Muscle layer of duodenum (tissue), 2 donors: Measurements from ENCODE around the gene BRD4.

Experiments
- H3K27ac ChIP-seq: one replicate; pipeline ENCODE4 v1.7.0; 2013; ENCODE audit warnings: mild to moderate bottlenecking, low read length
- H3K27me3 ChIP-seq: one replicate; pipeline ENCODE4 v1.7.0; 2013; ENCODE audit warnings: low read depth, mild to moderate bottlenecking, control low read depth, low read length
- H3K36me3 ChIP-seq, 2 donors: one replicate each; pipeline ENCODE4 v1.7.0; 2013; ENCODE audit warnings: low read length in 2 of 2, control low read depth in 1 of 2, mild to moderate bottlenecking in 1 of 2; ENCODE audit not compliant: insufficient read depth in 2 of 2, control insufficient read depth in 1 of 2
- H3K4me1 ChIP-seq, 2 donors: one replicate each; pipeline ENCODE4 v1.7.0; 2013; ENCODE audit warnings: low read length in 2 of 2, mild to moderate bottlenecking in 2 of 2, control low read depth in 1 of 2, moderate library complexity in 1 of 2; ENCODE audit not compliant: insufficient read depth in 2 of 2, control insufficient read depth in 1 of 2
- H3K4me3 ChIP-seq, 2 donors: one replicate each; pipeline ENCODE4 v1.7.0; 2013; ENCODE audit warnings: low read length in 2 of 2, low read depth in 1 of 2, mild to moderate bottlenecking in 1 of 2
- H3K9me3 ChIP-seq, 2 donors: one replicate each; pipeline ENCODE4 v1.7.0; 2013; ENCODE audit warnings: low read length in 2 of 2, control low read depth in 1 of 2, mild to moderate bottlenecking in 1 of 2; ENCODE audit not compliant: control insufficient read depth in 1 of 2
- donor health status: healthy.

Gene BRD4

GRCh38 chr19:15294561-15294990 lies 37.8 kb downstream of the BRD4 start:
- Histone ChIP-seq H3K9me3 (no peaks in the 10 kb centered on the region), H3K36me3 (no peaks in the 10 kb centered on the region), H3K27ac (peak overlapping the region; percentile 42), H3K4me3 (no peak overlapping the region), H3K4me1 (peaks cover 42 to 95% of the 10 kb centered on the region in 2 donors), H3K27me3 (no peaks in the 10 kb centered on the region)

- H3K9me3 ChIP-seq = no peaks in the 10 kb centered on the region
- no peaks in the 10 kb centered on the region for H3K27me3 ChIP-seq
- no peak overlapping the region for H3K4me3 ChIP-seq
- H3K4me1 ChIP-seq = peaks cover 43 to 94% of the 10 kb centered on the region in 2 donors
- H3K36me3 ChIP-seq = no peaks in the 10 kb centered on the region
- H3K27ac ChIP-seq = peak overlapping the region; percentile 42
Measured at GRCh38 chr19:15293781-15294491, 38.4 kb downstream of the BRD4 start.

GRCh38 chr19:15292847-15293582 lies 39.3 kb downstream of the BRD4 start:
- Histone ChIP-seq H3K4me1 (peaks cover 49 to 95% of the 10 kb centered on the region in 2 donors), H3K27ac (peak overlapping the region; percentile 67), H3K4me3 (no peak overlapping the region), H3K36me3 (no peaks in the 10 kb centered on the region), H3K9me3 (no peaks in the 10 kb centered on the region), H3K27me3 (no peaks in the 10 kb centered on the region)

- Histone ChIP-seq H3K4me1 (peaks cover 40 to 94% of the 10 kb centered on the region in 2 donors), H3K9me3 (no peaks in the 10 kb centered on the region), H3K36me3 (no peaks in the 10 kb centered on the region), H3K4me3 (no peak overlapping the region), H3K27me3 (no peaks in the 10 kb centered on the region), H3K27ac (no peak overlapping the region)
Measured at GRCh38 chr19:15292140-15292539, 40.2 kb downstream of the BRD4 start.

- Histone ChIP-seq H3K27ac (no peak overlapping the region), H3K36me3 (no peaks in the 10 kb centered on the region), H3K9me3 (no peaks in the 10 kb centered on the region), H3K27me3 (no peaks in the 10 kb centered on the region), H3K4me3 (no peak overlapping the region), H3K4me1 (peaks cover 34 to 92% of the 10 kb centered on the region in 2 donors)
Measured at GRCh38 chr19:15291548-15292021, 40.8 kb downstream of the BRD4 start.

GRCh38 chr19:15291089-15291488 lies 41.2 kb downstream of the BRD4 start:
- peaks cover 36 to 91% of the 10 kb centered on the region in 2 donors for H3K4me1 ChIP-seq
- H3K27ac ChIP-seq = no peak overlapping the region
- no peak overlapping the region for H3K4me3 ChIP-seq
- no peaks in the 10 kb centered on the region for H3K27me3 ChIP-seq
- H3K9me3 ChIP-seq = no peaks in the 10 kb centered on the region
- no peaks in the 10 kb centered on the region for H3K36me3 ChIP-seq

- peaks cover 39 to 91% of the 10 kb centered on the region in 2 donors for H3K4me1 ChIP-seq
- H3K4me3 ChIP-seq = no peak overlapping the region
- no peaks in the 10 kb centered on the region for H3K9me3 ChIP-seq
- H3K27me3 ChIP-seq = no peaks in the 10 kb centered on the region
- no peaks in the 10 kb centered on the region for H3K36me3 ChIP-seq
- H3K27ac ChIP-seq = no peak overlapping the region
Measured at GRCh38 chr19:15290166-15290565, 42.2 kb downstream of the BRD4 start.

- H3K36me3 ChIP-seq = no peaks in the 10 kb centered on the region
- no peaks in the 10 kb centered on the region for H3K9me3 ChIP-seq
- no peaks in the 10 kb centered on the region for H3K27me3 ChIP-seq
- H3K4me1 ChIP-seq = peaks cover 41 to 91% of the 10 kb centered on the region in 2 donors
- H3K27ac ChIP-seq = no peak overlapping the region
- H3K4me3 ChIP-seq = no peak overlapping the region
Measured at GRCh38 chr19:15289673-15290072, 42.7 kb downstream of the BRD4 start.

- Histone ChIP-seq H3K36me3 (no peaks in the 10 kb centered on the region), H3K27me3 (no peaks in the 10 kb centered on the region), H3K4me3 (no peak overlapping the region), H3K4me1 (peaks cover 41 to 91% of the 10 kb centered on the region in 2 donors), H3K27ac (no peak overlapping the region), H3K9me3 (no peaks in the 10 kb centered on the region)
Measured at GRCh38 chr19:15288146-15288963, 44.0 kb downstream of the BRD4 start.

- H3K4me3 ChIP-seq = no peak overlapping the region
- H3K27ac ChIP-seq = no peak overlapping the region
- H3K27me3 ChIP-seq = no peaks in the 10 kb centered on the region
- H3K4me1 ChIP-seq = peaks cover 48 to 89% of the 10 kb centered on the region in 2 donors
- H3K9me3 ChIP-seq = no peaks in the 10 kb centered on the region
- H3K36me3 ChIP-seq = no peaks in the 10 kb centered on the region
Measured at GRCh38 chr19:15287496-15287895, 44.8 kb downstream of the BRD4 start.
